Measurements from ENCODE around the gene LILRB5. TPM values are rescaled to one million over a fixed set of nuclear protein-coding genes. Genes with fewer than 3 reads are reported as not detected.
A peak's percentile ranks its signal among the peaks of the same experiment; 100 is the strongest.

The LILRB5 gene
- total and polyA plus RNA-seq, 9 of the 15 experiments (the other 6 are each of a cell fraction or from before 2014, with no cell fraction given), result not detected

DNA sequence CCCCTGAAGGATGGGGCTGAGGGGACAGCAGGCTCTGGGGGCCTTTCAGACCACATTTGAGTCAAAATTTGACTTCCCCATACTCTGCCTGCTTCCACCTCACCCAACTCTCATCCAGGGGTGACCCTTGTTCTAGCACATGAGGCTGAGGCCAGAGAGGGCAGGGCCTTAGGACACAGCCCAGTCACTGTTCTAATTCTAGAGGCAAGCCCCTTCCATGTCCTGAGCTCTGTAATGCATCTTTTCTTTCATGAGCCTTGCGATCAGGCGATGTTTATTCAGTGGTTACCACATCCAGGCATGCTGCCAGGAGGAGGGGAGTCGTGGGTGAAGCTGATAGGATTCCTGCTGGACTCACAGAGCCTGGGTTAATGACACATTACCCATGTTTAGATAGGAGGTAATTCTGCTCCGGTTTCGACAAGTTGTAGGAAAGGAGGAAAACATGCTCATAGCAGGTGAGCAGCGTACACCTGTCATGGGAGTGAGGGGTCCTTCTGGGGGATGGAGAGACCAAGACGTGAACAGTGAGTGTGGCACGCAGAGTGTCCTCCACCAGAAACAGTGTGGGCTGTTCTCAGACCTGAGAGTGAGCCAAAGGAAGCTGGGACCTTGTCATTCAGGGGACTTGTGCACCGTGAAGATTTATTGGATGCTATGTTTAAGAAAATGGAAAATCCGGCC, 47.1 kb downstream of the LILRB5 start (continued):
- TF ChIP-seq, protein P1, sequence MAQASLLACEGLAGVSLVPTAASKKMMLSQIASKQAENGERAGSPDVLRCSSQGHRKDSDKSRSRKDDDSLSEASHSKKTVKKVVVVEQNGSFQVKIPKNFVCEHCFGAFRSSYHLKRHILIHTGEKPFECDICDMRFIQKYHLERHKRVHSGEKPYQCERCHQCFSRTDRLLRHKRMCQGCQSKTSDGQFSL (CRISPR knock-in tag; IDR thresholded peaks at IDR 0.05), result no peak
- TF ChIP-seq, protein P1 (tag; IDR thresholded peaks at IDR 0.05), result no peak
- TF ChIP-seq STAT5B (CRISPR knock-in tag; IDR thresholded peaks at IDR 0.05), result no peak
- peak; percentile 30; the same call in 1 of the 2 replicates for TF ChIP-seq NCOA1 (IDR thresholded peaks at IDR 0.05; ENCODE audit: low read depth)
- 0 out of 2 replicates have a peak, but pooled peaks have one; percentile 33 for TF ChIP-seq LCOR (CRISPR knock-in tag; IDR thresholded peaks at IDR 0.05)
- TF ChIP-seq MEF2A (IDR thresholded peaks at IDR 0.05; ENCODE audit: control insufficient read depth, low read depth, low read length), result 0 out of 2 replicates have a peak, but pooled peaks have one; percentile 61
- peak; percentile 96 to 99 for TF ChIP-seq FOXA3 (CRISPR knock-in tag; conservative IDR thresholded peaks at IDR 0.05 in 1 of 2, IDR thresholded peaks at IDR 0.05 in 1 of 2)
- peak; percentile 85 for TF ChIP-seq SMARCE1 (IDR thresholded peaks at IDR 0.05)
- peak; percentile 83 for TF ChIP-seq JUND (IDR thresholded peaks at IDR 0.05; ENCODE audit: borderline replicate concordance, low read depth, low read length)
- TF ChIP-seq JUND (tag; IDR thresholded peaks at IDR 0.05; ENCODE audit: borderline replicate concordance, low read depth, low read length), result peak; percentile 78; the same call in 2 of the 3 replicates
- TF ChIP-seq, protein P2, sequence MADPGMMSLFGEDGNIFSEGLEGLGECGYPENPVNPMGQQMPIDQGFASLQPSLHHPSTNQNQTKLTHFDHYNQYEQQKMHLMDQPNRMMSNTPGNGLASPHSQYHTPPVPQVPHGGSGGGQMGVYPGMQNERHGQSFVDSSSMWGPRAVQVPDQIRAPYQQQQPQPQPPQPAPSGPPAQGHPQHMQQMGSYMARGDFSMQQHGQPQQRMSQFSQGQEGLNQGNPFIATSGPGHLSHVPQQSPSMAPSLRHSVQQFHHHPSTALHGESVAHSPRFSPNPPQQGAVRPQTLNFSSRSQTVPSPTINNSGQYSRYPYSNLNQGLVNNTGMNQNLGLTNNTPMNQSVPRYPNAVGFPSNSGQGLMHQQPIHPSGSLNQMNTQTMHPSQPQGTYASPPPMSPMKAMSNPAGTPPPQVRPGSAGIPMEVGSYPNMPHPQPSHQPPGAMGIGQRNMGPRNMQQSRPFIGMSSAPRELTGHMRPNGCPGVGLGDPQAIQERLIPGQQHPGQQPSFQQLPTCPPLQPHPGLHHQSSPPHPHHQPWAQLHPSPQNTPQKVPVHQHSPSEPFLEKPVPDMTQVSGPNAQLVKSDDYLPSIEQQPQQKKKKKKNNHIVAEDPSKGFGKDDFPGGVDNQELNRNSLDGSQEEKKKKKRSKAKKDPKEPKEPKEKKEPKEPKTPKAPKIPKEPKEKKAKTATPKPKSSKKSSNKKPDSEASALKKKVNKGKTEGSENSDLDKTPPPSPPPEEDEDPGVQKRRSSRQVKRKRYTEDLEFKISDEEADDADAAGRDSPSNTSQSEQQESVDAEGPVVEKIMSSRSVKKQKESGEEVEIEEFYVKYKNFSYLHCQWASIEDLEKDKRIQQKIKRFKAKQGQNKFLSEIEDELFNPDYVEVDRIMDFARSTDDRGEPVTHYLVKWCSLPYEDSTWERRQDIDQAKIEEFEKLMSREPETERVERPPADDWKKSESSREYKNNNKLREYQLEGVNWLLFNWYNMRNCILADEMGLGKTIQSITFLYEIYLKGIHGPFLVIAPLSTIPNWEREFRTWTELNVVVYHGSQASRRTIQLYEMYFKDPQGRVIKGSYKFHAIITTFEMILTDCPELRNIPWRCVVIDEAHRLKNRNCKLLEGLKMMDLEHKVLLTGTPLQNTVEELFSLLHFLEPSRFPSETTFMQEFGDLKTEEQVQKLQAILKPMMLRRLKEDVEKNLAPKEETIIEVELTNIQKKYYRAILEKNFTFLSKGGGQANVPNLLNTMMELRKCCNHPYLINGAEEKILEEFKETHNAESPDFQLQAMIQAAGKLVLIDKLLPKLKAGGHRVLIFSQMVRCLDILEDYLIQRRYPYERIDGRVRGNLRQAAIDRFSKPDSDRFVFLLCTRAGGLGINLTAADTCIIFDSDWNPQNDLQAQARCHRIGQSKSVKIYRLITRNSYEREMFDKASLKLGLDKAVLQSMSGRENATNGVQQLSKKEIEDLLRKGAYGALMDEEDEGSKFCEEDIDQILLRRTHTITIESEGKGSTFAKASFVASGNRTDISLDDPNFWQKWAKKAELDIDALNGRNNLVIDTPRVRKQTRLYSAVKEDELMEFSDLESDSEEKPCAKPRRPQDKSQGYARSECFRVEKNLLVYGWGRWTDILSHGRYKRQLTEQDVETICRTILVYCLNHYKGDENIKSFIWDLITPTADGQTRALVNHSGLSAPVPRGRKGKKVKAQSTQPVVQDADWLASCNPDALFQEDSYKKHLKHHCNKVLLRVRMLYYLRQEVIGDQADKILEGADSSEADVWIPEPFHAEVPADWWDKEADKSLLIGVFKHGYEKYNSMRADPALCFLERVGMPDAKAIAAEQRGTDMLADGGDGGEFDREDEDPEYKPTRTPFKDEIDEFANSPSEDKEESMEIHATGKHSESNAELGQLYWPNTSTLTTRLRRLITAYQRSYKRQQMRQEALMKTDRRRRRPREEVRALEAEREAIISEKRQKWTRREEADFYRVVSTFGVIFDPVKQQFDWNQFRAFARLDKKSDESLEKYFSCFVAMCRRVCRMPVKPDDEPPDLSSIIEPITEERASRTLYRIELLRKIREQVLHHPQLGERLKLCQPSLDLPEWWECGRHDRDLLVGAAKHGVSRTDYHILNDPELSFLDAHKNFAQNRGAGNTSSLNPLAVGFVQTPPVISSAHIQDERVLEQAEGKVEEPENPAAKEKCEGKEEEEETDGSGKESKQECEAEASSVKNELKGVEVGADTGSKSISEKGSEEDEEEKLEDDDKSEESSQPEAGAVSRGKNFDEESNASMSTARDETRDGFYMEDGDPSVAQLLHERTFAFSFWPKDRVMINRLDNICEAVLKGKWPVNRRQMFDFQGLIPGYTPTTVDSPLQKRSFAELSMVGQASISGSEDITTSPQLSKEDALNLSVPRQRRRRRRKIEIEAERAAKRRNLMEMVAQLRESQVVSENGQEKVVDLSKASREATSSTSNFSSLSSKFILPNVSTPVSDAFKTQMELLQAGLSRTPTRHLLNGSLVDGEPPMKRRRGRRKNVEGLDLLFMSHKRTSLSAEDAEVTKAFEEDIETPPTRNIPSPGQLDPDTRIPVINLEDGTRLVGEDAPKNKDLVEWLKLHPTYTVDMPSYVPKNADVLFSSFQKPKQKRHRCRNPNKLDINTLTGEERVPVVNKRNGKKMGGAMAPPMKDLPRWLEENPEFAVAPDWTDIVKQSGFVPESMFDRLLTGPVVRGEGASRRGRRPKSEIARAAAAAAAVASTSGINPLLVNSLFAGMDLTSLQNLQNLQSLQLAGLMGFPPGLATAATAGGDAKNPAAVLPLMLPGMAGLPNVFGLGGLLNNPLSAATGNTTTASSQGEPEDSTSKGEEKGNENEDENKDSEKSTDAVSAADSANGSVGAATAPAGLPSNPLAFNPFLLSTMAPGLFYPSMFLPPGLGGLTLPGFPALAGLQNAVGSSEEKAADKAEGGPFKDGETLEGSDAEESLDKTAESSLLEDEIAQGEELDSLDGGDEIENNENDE (IDR thresholded peaks at IDR 0.05; ENCODE audit: low read depth, low read length), result no peak
- TF ChIP-seq ZNF184 (CRISPR knock-in tag; IDR thresholded peaks at IDR 0.05), result no peak
- peak; percentile 89 for TF ChIP-seq FOXJ2 (tag; IDR thresholded peaks at IDR 0.05)
- TF ChIP-seq, protein P3, sequence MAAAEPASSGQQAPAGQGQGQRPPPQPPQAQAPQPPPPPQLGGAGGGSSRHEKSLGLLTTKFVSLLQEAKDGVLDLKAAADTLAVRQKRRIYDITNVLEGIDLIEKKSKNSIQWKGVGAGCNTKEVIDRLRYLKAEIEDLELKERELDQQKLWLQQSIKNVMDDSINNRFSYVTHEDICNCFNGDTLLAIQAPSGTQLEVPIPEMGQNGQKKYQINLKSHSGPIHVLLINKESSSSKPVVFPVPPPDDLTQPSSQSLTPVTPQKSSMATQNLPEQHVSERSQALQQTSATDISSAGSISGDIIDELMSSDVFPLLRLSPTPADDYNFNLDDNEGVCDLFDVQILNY (CRISPR knock-in tag; IDR thresholded peaks at IDR 0.05), result 0 out of 2 replicates have a peak, but pooled peaks have one; percentile 43
- peak; percentile 87 for TF ChIP-seq BHLHE40 (IDR thresholded peaks at IDR 0.05; ENCODE audit: low read length)
